A549 (cell line): Measurements from ENCODE around the gene TPM4.
A peak's percentile ranks its signal among the peaks of the same experiment; 100 is the strongest.

ENCODE experiments used
- CBX8 ChIP-seq: fragments of 200-600 bp; sonication (generic); IDR thresholded peaks from 2 replicates; pipeline ENCODE4 v1.6.1; 2016
- CHD4 ChIP-seq: fragments of 200-600 bp; sonication (generic); IDR thresholded peaks from 2 replicates; pipeline ENCODE4 v1.6.1; 2016; ENCODE audit warnings: antibody characterized with exemption, mild to moderate bottlenecking, borderline replicate concordance
- MAFK ChIP-seq: fragments of 450-650 bp; IDR thresholded peaks from 2 replicates; pipeline ENCODE4 v1.6.1; 2014; ENCODE audit not compliant: partially characterized antibody
- MYC ChIP-seq: IDR thresholded peaks from 2 replicates; pipeline ENCODE4 v1.6.1; 2012; ENCODE audit warnings: mild to moderate bottlenecking, inconsistent platforms, low read length, improper control_type of control experiment, borderline replicate concordance
- NFE2L2 ChIP-seq: fragments of 150-350 bp; conservative IDR thresholded peaks from 2 replicates; pipeline ENCODE4 v1.6.1; 2014; ENCODE audit warnings: low read length
- RAD21 ChIP-seq, 2 experiments: fragments of >200 bp in 1 of 2; sonication (Bioruptor Twin) in 1 of 2; formaldehyde crosslinking in 1 of 2; IDR thresholded peaks in 1 of 2; conservative IDR thresholded peaks in 1 of 2; 2 replicates in 1 of 2; 3 replicates in 1 of 2; pipeline ENCODE4 v1.6.1; 2012 to 2018; ENCODE audit warnings: inconsistent platforms in 1 of 2
- TF ChIP-seq, protein P1 (sequence below): fragments of 200-600 bp; sonication (generic); IDR thresholded peaks from 2 replicates; pipeline ENCODE4 v1.6.1; 2016; ENCODE audit warnings: antibody characterized with exemption, mild to moderate bottlenecking, moderate library complexity

DNA sequence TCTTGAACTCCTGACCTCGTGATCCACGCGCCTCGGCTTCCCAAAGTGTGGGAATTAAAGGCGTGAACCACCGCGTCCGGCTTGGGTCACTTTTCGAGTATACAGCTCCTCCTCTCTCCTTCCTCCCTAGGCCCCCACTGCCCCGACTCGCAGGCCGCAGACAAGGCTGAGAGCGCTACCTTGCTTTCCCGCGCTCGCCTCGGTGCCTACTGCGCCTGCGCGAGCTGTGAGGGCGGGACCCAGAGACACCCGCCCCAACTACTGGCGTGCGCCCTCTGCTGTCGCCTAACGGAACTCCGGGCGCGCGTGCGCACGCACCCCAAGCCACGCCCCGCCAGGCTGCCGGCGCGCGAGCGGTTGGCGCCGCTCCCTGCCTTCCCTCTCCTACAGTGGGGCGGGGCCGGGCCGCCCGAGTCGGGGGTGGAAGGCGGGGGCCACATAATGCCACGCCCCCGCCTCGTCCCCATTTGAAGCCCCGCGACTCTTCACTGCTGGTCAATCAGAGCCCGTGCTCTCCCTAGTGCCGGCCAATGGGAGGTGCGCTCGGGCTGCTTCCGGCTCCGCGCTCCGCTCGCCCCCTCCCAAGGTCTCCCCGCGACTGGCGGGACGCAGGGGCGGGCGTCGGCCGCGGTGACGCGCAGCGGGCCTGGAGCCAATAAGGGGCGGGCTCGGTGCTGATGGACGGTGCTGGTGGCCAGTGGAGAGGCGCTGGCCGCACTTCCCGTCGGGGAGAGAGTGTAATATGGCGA lies 35.0 kb downstream of the TPM4 start, which contains the start of gene RAB8A:
- TF ChIP-seq RAD21 (conservative IDR thresholded peaks at IDR 0.05 in 1 of 2, IDR thresholded peaks at IDR 0.05 in 1 of 2) = peak; percentile 52 to 73
- no peak for TF ChIP-seq CBX8
- no peak for TF ChIP-seq MAFK
- TF ChIP-seq, protein P1, sequence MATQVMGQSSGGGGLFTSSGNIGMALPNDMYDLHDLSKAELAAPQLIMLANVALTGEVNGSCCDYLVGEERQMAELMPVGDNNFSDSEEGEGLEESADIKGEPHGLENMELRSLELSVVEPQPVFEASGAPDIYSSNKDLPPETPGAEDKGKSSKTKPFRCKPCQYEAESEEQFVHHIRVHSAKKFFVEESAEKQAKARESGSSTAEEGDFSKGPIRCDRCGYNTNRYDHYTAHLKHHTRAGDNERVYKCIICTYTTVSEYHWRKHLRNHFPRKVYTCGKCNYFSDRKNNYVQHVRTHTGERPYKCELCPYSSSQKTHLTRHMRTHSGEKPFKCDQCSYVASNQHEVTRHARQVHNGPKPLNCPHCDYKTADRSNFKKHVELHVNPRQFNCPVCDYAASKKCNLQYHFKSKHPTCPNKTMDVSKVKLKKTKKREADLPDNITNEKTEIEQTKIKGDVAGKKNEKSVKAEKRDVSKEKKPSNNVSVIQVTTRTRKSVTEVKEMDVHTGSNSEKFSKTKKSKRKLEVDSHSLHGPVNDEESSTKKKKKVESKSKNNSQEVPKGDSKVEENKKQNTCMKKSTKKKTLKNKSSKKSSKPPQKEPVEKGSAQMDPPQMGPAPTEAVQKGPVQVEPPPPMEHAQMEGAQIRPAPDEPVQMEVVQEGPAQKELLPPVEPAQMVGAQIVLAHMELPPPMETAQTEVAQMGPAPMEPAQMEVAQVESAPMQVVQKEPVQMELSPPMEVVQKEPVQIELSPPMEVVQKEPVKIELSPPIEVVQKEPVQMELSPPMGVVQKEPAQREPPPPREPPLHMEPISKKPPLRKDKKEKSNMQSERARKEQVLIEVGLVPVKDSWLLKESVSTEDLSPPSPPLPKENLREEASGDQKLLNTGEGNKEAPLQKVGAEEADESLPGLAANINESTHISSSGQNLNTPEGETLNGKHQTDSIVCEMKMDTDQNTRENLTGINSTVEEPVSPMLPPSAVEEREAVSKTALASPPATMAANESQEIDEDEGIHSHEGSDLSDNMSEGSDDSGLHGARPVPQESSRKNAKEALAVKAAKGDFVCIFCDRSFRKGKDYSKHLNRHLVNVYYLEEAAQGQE = no peak
- TF ChIP-seq NFE2L2 = no peak
- TF ChIP-seq CHD4 = peak; percentile 31; the same call in 1 of the 2 replicates
- TF ChIP-seq MYC = no peak; the same call in 1 of the 2 replicates
